Hippocampal formation (tissue), 2 donors: Measurements from ENCODE around the gene CST6.

Experiments
- DNase-seq, 2 donors: peaks; one replicate each; lab custom pipeline; 2025; lab: John Stamatoyannopoulos, UW

Gene CST6, protein sequence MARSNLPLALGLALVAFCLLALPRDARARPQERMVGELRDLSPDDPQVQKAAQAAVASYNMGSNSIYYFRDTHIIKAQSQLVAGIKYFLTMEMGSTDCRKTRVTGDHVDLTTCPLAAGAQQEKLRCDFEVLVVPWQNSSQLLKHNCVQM

DNA sequence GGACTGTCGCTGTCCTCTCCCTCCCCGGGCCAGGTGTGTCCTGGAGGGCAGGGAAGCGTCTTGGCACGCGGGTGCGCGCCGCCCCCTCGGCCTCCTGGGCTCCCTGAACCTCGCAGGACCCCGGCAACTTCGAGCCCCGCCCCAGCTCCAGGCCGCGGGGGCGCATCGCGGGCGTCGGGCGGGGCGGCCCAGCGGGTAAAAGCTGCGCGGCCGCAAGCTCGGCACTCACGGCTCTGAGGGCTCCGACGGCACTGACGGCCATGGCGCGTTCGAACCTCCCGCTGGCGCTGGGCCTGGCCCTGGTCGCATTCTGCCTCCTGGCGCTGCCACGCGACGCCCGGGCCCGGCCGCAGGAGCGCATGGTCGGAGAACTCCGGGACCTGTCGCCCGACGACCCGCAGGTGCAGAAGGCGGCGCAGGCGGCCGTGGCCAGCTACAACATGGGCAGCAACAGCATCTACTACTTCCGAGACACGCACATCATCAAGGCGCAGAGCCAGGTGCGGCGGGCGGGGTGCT, at the start of gene CST6:
Gene CST6, plus strand, starts transcription at position 224 of the 519 bp plus-strand sequence. Its CDS starts 37 bp downstream, at position 261.
- no peak for DNase-seq

DNA sequence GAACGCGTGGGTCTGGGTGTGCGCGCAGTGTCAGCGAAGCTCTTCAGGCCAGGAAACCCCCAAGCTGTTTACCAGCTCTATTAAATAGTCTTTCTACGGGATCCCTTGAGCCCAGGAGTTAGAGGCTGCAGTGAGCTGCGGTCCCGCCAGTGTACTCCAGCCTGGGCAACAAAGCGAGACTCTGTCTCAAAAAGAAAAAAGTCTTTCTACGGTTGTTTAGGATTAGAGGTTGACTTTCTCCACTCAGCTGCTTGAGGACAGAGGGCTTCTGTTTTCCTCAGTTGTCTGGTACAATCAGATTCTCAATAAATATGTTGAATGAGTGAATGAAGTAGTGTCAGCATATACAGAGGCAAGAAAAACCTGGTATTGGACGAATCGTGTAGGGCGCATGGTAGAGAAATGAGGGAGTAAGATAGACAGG, 49.7 kb upstream of the CST6 start:
- DNase-seq = peak in 1 of 2 donors; percentile 1

DNA sequence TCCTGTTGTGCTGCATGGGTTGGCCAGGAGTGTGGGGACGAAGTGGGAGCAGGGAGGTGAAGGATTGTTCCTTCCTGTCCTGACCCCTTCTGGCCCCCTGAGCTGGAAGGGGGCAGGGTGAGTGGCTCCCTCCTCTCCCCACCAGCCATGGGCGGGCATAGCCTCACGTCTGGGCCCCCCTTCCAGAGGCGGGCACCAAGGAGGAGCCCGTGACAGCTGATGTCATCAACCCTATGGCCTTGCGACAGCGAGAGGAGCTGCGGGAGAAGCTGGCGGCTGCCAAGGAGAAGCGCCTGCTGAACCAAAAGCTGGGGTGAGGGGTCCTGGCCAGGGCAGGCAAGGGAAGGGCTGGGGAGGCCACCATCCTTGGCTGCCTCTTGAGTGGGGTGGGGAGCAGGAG, 46.9 kb upstream of the CST6 start:
- no peak for DNase-seq

DNA sequence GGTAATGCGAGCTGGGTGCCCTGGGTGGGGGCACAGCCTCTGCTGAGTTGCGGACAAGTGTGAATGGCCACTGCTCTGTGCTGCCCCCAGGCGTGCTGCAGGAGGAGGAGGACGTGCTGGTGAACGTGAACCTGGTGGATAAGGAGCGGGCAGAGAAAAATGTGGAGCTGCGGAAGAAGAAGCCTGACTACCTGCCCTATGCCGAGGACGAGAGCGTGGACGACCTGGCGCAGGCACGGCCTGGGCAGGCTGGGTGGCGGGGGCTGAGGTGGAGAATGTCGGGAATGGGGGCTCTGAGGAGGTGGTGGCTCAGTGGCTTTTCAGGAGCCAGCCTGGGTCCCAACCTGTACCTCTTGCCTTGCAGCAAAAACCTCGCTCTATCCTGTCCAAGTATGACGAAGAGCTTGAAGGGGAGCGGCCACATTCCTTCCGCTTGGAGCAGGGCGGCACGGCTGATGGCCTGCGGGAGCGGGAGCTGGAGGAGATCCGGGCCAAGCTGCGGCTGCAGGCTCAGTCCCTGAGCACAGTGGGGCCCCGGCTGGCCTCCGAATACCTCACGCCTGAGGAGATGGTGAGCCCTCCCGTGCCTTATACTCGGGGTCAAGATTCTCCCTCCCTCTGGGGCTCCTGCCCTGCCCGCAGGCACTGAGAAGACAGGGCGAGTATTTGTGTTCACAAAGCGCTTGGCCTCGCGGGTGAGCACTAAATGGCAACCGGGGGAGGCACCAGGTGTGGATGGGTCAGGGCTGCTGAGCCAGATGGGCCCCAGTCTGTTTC, 45.6 kb upstream of the CST6 start:
- DNase-seq = no peak

DNA sequence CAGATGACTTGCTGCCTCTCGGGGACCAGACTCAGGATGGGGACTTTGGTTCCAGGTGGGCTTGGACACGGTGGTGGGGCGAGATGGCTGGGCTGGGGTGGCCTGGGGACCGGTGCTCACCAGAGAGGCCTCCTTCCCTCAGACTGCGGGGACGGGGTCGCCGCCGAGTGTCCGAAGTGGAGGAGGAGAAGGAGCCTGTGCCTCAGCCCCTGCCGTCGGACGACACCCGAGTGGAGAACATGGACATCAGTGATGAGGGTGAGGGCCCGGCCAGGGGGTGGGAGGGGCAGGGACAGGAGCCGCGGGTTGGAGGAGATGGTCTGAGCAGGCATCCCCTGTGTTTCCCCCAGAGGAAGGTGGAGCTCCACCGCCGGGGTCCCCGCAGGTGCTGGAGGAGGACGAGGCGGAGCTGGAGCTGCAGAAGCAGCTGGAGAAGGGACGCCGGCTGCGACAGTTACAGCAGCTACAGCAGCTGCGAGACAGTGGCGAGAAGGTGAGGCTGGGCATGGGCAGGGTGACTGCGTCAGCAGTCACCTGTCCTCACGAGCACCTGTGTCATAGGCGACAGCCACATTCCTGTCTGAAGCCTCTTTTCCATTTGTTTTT, 44.4 kb upstream of the CST6 start:
- DNase-seq = no peak

DNA sequence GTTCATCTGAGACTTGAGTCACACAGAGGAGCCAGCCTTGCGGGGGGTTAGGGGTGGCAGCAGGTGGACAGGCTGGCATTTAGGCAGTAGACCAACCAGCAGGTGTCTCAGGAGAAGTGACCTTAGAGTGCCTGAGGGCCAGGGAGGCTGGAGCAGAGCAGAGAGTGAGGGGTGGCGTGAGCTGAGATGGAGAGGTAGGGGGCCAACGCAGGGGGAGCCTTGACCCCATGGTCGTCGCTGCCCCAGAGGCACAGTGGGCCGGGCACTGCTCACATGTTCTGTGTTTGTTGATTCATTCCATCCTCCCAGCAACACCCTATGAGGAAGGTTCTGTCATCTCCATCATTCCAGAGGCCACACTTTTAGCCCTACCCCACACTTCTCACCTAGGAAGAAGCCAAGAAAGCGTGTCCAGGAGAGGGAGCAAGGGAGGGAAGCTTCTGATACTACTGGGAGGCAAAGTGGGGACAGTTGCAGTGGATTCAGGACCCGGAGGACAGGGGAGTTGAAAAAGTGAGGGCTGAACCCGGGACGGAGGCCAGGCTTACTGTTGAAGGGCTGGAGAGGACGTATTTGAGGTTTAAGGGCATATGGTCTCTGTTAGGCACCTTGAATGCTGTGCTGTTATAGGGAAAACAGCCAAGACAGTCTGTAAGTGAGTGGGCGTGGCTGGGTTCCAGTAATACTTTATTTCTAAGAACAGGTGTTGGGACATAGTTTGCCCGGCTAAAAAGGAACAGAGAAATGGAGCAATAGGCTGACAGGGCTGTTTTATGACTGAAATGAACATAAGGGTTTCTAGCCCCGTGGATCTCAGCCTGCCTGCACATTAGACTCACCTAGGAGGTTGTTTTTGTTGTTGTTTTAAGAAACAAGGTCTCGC, 43.0 kb upstream of the CST6 start:
- no peak for DNase-seq

DNA sequence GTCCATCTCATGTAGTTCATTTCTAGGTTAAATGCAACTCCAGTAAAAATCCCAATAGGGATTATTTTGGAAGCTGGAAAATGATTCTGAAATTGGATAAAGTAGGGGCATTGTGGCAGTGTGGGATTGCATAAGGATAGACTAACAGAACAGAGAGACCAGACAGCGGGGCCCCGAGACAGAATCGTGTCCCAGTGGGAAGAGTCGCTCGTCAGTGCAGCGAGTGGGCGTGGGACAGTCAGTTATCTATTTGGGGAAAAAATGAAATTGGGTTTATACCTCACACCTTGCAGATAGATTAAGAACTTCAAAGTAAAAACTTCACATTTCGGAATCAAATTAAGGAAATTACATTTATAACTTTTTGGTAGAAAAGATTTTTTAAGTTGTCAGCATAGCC, 39.7 kb upstream of the CST6 start:
- DNase-seq = no peak

DNA sequence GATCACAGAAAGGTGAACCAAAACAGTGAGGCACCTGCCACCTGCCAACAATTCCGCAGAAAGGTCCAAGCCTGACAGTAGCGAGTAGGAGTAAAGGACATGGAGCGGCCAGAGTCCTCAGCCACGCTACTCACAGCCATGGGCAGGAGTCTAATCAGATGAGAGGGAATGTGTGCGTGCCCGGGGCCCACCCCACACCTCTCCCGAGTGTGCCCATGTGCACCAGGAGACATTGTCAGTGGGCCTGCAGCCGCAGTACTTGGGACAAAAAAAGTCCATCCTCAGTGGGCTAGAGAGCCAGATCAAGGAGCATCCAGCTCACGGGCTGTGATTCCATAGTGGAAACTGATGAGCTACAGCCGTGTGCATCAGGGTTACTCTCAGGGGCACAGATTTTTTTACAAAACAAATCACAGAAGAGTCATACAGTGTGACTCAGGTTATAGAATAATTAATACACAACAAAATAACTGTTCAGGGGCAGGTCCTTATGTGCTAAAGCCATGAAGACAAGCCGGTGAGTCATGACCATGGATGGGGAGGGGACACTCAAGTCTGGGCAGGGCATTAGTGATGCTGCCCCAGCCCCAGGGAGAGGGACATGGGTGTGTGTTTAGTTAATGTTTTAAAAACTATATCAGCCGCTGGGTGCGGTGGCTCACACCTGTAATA, 38.2 kb upstream of the CST6 start:
- DNase-seq = no peak

DNA sequence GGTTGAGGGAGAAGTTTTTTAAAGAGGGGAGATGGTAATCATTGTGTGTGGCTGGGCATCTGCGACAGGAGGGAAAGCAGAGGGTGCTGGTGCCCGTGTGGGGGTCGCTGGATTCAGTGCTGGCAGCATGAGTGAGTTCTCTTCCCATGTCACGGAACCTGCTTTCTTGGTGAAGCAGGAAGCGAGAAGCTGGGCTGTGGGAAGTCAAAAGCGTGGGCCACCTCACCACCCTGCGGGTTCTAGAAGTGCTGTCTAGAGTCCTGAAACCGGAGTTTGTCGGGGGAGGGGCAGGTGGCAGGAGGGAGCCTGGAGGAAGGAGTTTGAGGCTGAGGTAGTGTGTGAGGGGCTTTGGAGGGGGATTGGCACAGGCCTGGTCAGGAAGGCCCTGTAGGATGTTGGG, 36.0 kb upstream of the CST6 start:
- no peak for DNase-seq

DNA sequence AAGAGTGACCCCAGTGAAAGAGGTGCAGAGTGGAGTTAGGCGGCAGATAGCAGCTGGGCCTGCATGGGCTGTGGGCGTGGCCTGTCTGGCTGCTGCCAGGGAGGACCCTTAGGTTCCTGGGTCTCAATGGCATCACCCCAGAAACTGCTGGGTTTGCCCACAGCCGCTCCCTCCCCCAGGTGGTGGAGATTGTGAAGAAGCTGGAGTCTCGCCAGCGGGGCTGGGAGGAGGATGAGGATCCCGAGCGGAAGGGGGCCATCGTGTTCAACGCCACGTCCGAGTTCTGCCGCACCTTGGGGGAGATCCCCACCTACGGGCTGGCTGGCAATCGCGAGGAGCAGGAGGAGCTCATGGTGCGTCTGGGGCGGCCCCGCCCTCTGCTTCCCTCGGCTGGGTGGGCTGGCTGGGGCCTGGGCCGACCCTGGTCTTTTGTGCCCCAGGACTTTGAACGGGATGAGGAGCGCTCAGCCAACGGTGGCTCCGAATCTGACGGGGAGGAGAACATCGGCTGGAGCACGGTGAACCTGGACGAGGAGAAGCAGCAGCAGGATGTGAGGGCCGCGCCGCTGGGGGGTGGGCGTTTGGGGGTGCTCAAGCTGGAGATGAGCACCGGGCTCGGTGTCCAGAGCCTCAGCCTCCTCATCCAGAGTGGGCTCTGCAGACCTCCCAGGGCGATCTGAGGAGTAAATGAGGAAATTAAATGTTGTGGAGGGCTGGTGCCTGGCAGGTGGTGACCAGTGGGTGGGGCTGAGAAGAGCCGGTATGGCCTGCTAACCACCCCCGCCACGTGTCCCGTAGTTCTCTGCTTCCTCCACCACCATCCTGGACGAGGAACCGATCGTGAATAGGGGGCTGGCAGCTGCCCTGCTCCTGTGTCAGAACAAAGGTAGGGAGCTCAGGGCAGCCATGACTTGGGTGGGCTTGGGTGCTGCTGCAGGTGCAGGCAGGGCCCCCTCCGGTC, 35.3 kb upstream of the CST6 start:
- no peak for DNase-seq

DNA sequence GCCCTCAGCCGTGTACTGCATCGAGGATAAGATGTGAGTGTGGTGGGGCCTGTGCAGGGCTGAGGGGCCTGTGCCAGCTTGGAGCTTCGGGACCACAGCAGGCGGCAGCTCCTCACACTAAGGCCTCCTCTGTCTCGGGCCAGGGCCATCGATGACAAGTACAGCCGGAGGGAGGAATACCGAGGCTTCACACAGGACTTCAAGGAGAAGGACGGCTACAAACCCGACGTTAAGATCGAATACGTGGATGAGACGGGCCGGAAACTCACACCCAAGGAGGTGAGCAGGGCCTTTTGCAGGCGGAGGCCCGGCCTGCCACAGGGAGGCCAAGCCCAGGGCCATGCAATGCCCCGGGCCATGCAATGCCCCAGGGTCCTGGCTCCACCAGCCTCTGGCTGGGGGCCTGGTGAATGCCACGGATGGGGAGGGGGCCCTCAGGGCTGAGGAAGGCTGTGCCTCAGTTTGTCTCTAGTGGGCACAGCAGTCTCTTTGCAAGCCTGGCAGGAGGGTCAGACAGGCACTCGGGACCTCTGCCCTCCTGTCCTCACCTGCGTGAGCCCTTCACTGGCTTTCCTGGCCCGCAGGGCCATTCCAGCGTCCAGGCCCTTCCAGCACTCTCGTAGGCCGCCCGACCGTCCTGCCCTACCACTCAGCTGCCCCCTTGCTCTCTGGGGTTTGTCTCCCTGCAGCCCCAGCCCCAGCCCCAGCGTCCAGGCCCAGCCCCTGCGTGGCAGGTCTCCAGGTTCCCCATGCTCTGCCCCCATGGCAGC, 34.0 kb upstream of the CST6 start:
- no peak for DNase-seq

DNA sequence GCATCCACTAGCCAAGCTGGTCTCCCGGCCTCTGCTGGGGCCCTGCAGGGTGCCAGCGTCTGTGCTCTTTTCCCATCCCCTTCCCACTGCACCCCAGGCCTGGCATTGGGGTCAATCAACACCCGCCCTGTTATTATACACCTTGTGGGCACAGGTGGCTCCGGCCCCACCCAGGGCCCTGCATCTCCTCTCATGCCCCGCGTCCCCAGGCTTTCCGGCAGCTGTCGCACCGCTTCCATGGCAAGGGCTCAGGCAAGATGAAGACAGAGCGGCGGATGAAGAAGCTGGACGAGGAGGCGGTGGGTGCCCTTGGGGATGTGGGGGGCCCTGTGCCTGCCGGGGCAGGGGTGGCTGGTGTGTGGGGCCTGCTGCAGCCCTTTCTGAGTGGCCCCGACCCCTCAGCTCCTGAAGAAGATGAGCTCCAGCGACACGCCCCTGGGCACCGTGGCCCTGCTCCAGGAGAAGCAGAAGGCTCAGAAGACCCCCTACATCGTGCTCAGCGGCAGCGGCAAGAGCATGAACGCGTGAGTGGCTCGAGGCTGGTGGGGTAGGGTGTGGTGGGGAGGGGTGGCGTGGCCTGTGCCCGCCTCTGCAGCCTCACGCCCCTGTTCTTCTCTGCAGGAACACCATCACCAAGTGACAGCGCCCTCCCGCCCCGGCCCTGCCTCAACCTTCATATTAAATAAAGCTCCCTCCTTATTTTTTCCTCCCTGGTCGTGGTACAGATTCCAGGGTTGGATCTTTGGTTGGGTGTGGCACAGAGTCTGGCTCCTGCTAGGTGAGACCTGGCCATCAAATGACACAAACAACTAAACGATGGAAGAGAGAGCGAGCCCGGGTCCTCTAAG, 33.2 kb upstream of the CST6 start:
- DNase-seq = no peak

DNA sequence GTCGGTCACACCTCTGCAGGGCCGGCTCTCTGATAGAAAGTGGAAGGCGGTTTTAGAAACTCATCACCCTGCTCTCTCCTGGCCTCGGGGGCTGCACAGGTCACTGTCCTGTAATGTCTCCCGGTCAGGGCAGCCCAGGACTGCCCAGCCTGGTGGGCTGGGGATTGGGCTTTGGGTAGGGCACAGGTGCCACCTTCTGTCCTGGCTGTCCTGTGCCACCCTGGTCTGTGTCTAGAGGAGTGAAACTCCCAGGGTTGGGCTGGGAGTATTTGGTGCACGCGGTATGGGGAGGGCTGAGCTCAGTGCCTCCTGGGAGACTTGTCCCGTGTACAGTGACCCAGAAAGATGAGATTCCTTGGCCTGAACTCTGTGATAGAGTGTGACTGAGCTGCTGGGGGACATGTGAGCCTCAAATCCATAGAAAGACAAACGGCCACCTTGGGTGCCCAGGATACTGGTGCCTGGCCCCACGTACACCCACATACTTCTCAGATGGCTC, 32.5 kb upstream of the CST6 start:
- DNase-seq = no peak

DNA sequence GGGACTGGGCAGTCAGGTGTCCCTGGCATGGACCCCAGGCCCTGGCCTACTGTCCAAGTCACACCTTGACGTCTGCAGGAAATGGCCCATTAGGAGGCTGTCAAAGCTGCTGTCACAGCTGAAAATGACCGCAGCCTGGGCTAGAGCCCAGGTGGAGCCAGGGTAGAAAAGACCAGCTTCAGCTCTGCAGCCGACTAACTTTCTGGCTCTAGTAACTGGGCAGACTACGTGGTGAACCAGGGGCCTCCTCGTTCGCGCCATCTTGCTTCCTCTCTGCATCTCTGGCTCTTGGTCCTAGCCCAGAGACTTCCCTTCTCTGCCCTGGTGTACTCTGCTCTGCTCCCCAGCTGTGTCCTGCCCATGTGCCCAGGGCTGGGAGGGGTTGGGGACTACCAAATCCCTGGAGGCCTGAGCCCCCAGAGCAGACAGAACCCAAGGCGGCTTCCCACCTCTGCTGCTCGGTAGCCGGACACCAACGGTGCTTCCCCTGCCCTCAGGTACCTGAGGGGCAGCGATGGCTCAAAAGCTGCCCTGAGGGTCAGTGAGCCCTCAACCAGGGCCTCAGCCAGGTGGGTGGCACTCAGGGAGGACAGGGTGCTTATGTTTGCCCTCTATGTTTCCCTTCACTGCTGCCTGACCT, 30.6 kb upstream of the CST6 start:
- DNase-seq = no peak

DNA sequence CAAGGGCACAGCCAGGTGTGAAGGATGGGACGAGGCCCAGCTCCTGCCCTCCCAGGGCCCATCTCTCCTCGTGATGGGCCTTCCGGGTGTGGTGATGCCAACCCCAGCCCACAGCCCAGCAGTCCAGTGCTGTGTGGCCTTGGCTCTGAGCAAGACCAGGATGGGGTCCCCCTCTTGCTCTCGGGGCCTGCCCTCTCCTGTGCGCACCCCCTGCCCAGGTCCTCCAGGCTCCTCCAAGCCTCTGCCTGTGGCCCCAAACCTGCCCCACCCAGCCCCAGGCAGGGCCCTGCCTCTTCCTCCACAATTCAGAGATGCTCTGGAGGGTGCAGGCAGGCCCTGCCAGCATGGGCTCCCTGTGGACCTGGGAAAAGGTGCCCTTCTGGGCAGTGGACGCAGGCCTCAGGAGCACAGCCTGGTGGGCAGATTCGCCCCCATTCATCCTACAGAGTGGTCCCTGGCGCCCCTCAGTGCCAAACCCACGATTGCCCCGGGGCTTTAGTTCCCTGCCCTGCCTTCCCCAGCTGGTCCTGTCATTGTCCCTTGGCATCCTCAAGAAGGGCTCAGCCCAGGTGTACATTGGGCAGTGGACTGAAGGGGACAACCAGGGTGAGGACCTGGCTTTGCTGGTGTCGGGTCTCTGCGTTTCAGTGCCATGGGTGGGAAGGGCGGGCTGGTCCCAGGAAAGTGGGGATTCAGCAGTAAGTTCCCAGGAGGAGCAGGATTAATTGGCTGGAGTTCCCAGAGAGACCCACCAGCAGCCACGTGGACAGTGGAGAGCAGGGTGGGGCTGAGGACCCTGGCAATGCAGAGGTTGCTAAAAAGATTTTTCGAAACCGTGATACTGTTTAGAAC, 29.6 kb upstream of the CST6 start:
- no peak for DNase-seq

DNA sequence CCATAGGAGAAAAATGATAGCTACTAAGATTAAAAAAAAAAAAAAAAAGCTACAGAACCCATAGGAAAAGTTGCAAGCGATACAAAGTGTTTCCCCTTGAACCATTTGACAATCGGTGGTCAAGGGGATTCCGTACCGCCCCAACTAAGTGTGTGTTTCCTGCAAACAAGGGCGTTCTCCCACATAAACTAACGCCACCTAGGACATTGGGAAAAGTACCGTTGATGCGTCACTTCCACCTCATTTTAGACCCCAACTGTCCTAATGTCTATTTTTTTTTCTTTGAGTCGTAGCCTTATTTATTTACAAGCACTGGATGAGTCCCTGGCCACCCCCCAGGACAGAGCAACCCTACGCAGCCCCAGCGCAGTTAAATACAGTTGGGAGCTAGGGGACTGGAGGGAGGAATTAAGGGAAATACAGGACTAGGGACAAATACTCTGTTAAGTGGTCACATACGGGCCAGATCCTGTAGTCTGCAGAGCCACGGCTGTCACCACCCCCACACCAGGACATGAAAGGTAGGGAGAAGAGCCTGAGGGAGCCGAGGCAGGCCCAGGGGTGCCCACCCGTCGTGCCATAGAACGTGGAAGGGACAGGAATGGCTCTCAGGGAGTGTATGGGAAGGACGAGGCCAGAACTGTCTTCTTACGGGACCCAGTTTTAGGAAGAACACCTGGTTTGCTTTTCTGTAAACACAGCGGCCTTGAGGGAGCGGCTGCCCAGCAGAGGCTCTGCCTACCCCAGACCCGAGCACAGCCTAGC, 28.8 kb upstream of the CST6 start:
- DNase-seq = no peak
